ENCODE data around the gene FBLN1. TPM values are rescaled to one million over a fixed set of nuclear protein-coding genes. Genes with fewer than 3 reads are reported as not detected.
"Not testable (repeated sequence)": the region's sequence is repeated elsewhere in the genome, so short reads cannot be mapped to it uniquely, and the experiment has no call there.

FBLN1 gene
- total RNA-seq, 2 experiments from 2014 or later, result not detected

DNA sequence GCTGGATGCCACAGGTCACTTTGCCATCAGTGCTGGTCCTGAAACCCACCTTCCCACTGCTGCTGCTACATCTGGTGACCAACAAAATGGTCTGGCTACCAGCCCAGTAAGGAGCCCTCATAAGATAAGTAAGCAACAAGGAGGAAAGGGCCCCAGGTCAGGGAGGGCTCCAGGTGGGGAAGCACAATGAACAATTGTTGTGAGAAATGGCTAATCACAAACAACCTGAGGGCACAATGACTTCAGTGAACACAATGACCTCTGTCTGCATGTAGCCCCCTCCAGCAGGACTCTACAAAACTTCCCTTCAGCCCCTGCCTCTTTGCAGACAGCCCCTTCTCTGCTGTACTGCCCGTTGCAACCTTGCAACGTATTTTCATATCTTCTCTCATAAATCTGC, 19.4 kb upstream of the FBLN1 start:
- Mint-ChIP-seq H3K36me3 (ENCODE audit: low read depth) (no peaks in the 10 kb centered on the region), H3K4me1 (no peaks in the 10 kb centered on the region), H3K27ac (no peak overlapping the region), H3K4me3 (no peak overlapping the region), H3K9me3 (no peaks in the 10 kb centered on the region), H3K27me3 (peaks cover 25% of the 10 kb centered on the region)
- CTCF ChIA-PET, result no interaction called here
- POLR2A ChIA-PET, result no interaction called here
- DNase-seq, result no peak

DNA sequence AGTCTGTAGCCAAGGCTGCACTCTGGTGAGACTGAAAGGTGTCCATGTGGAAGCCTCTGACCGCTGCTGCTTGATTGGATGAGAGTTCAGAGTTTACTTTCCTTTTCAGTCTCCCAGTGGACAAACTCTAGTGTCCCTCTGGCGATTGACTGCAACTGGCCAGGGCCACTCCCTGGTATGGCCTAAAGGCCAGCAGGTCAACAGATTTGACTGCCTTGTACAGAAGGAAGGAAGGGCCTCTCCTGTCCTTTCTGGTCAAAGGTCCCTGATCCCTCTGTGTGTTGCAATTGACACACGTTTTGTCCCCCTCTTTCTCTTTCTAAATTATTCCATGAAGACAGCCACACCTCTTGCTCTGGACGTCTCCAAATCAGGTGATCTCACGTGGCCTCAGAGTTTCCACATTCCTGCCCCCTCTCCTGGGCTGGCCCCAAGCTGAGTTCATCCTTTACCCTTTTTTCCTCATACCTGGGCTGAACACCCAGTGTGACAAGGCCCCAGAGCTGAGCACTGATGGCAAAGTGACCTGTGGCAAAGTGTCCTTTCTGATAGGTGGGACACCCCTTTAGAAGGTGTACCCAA, 18.7 kb upstream of the FBLN1 start:
- peaks cover 29% of the 10 kb centered on the region for H3K27me3 Mint-ChIP-seq
- no peak overlapping the region for H3K4me3 Mint-ChIP-seq
- DNase-seq, result no peak
- no peak overlapping the region for H3K27ac Mint-ChIP-seq
- no peaks in the 10 kb centered on the region for H3K4me1 Mint-ChIP-seq
- ChIA-PET CTCF (no interaction called here), POLR2A (no interaction called here)
- no peaks in the 10 kb centered on the region for H3K9me3 Mint-ChIP-seq
- no peaks in the 10 kb centered on the region for H3K36me3 Mint-ChIP-seq (ENCODE audit: low read depth)

DNA sequence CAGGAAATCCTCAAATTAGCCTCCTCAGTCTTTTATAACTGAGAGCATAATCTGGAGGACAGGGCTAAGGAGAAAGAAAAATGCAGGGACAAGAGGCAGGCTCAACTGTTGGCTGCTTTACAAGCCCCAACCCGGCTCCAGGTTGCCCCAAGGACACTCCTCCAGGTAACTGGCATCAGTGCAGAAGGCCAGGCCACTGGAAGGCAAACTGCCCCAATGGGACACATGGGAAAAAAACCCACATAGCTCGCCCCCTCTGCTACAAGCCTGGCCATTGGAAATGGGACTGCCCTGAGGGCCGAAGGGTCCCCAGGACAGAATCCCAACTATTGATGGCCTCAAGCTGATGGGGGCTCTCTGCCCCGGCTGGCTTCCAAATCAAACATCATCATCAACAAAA, 17.9 kb upstream of the FBLN1 start:
- Mint-ChIP-seq H3K27me3 (peaks cover 32% of the 10 kb centered on the region), H3K4me1 (no peaks in the 10 kb centered on the region), H3K4me3 (no peak overlapping the region), H3K27ac (no peak overlapping the region), H3K9me3 (no peaks in the 10 kb centered on the region), H3K36me3 (ENCODE audit: low read depth) (no peaks in the 10 kb centered on the region)
- ChIA-PET POLR2A (no interaction called here), CTCF (no interaction called here)
- DNase-seq, result no peak

DNA sequence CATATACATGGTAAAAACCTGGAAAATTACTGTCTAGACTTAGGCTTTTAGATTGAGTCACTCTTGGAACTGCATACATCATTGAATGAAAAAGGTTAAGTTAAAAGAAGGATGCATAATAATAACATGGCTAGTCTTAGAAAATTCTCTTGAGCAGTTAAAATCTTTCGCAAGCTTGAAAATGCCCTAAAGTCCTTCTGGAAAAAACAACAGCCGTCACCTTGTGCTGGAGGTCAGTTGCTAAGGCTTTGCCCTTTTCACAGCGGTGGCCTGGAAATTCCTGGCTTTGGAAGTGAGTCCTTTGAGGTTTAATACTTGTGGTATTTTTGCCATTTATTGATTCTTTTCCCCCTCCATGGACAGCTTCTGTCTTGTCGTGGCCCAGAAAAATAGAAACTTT, 17.4 kb upstream of the FBLN1 start:
- H3K4me3 Mint-ChIP-seq, result no peak overlapping the region
- H3K36me3 Mint-ChIP-seq (ENCODE audit: low read depth), result no peaks in the 10 kb centered on the region
- DNase-seq, result no peak
- peaks cover 33% of the 10 kb centered on the region for H3K27me3 Mint-ChIP-seq
- H3K9me3 Mint-ChIP-seq, result no peaks in the 10 kb centered on the region
- H3K27ac Mint-ChIP-seq, result no peak overlapping the region
- CTCF ChIA-PET, result no interaction called here
- POLR2A ChIA-PET, result no interaction called here
- no peaks in the 10 kb centered on the region for H3K4me1 Mint-ChIP-seq

DNA sequence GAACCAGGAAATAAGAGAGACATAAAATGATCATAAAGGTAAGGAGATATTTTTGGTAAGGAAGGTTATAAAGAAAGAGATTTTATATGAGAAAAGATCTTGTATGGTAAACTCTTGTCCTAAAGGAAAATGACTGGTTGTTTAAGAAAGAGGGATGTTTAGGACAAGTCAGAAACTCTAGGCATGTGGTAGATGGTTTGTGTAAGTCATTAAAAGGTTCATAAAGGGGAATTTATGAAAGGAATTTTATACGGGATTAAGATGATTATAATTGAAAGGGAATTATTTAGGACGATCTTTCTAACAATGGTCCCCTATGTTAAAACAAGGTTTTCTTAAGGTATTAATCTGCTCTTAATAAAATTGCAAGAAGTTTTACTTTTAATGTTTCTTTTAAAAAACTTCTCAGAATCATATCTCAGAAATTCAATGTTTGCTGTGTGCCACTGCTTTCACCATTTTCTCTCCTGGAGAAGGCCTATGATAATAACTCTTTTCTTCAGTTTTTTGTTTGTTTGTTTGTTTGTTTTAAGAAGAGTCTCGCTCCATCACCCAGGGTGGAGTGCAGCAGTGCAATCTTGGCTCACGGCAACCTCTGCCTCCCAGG, 13.8 kb upstream of the FBLN1 start:
- Mint-ChIP-seq H3K27ac (no peak overlapping the region), H3K36me3 (ENCODE audit: low read depth) (no peaks in the 10 kb centered on the region), H3K9me3 (no peaks in the 10 kb centered on the region), H3K27me3 (peaks cover 28% of the 10 kb centered on the region), H3K4me3 (no peak overlapping the region), H3K4me1 (peaks cover 2% of the 10 kb centered on the region)
- ChIA-PET CTCF (no interaction called here), POLR2A (no interaction called here)
- DNase-seq, result no peak

DNA sequence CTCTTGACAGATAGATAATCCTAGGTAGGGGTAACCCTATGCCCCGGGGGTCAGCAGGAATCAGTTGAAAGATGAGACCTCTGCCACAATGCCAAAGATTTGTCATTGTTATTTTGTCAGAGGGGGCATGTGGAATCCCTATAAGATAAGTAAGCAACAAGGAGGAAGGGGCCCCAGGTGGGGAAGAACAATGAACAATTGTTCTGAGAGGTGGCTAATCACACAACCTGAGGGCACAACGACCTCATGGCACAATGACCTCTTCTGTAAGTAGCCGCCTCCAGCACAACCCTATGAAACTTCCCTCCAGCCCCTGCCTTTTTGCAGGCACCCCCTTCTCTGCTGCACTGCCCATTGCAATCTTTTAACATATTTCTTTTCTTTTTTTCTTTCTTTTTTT, 11.8 kb upstream of the FBLN1 start:
- ChIA-PET POLR2A (no interaction called here), CTCF (no interaction called here)
- no peak for DNase-seq
- Mint-ChIP-seq H3K27ac (no peak overlapping the region), H3K9me3 (no peaks in the 10 kb centered on the region), H3K27me3 (peaks cover 24% of the 10 kb centered on the region), H3K4me3 (no peak overlapping the region), H3K36me3 (ENCODE audit: low read depth) (no peaks in the 10 kb centered on the region), H3K4me1 (peaks cover 3% of the 10 kb centered on the region)

DNA sequence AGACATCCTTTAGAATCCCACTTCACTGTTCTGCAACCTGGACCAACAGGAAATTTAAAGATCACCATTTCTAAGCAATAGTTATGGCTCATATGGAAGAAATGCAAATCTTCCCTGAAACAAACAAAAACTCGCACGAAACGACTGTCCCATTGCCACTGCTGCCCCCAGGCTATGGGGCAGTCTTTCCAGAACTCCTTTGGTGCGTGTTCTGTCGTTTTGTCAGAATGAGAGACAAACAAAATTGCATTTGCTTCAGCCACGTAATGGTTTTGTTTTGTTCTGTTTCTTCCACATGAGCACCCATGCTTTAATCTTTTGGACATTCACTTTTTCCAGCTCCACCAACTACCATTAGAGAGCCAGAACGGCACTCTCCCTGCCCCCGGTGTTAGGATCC, 10.8 kb upstream of the FBLN1 start:
- DNase-seq, result no peak
- Mint-ChIP-seq H3K9me3 (no peaks in the 10 kb centered on the region), H3K4me1 (peaks cover 3% of the 10 kb centered on the region), H3K36me3 (ENCODE audit: low read depth) (no peaks in the 10 kb centered on the region), H3K27ac (no peak overlapping the region), H3K27me3 (peaks cover 20% of the 10 kb centered on the region), H3K4me3 (no peak overlapping the region)
- POLR2A ChIA-PET, result no interaction called here
- CTCF ChIA-PET, result no interaction called here

DNA sequence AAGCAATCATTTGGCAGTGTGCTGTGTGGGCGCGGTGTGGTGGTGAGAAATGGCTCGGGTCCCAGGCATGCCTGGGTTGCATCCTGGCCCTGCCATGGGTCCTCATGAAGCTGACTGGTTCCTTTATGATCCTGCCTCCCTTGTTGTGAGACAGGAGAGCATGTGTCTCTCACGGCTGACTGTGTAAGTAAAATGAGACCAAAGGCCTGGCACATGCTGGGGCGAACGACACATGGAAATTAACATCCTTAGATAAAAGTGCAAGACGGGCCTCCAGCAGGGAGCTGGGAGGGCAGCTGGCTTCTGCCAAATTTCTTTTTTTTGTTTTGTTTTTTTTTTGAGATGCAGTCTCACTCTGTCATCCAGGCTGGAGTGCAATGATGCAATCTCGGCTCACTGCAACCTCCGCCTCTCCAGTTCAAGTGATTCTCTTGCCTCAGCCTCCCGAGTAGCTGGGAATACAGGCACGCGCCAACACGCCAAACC, 9.4 kb upstream of the FBLN1 start:
- DNase-seq, result no peak
- Mint-ChIP-seq H3K4me3 (no peak overlapping the region), H3K27ac (no peak overlapping the region), H3K9me3 (no peaks in the 10 kb centered on the region), H3K36me3 (ENCODE audit: low read depth) (no peaks in the 10 kb centered on the region), H3K27me3 (peaks cover 12% of the 10 kb centered on the region), H3K4me1 (peaks cover 8% of the 10 kb centered on the region)
- CTCF ChIA-PET, result no interaction called here
- POLR2A ChIA-PET, result no interaction called here

DNA sequence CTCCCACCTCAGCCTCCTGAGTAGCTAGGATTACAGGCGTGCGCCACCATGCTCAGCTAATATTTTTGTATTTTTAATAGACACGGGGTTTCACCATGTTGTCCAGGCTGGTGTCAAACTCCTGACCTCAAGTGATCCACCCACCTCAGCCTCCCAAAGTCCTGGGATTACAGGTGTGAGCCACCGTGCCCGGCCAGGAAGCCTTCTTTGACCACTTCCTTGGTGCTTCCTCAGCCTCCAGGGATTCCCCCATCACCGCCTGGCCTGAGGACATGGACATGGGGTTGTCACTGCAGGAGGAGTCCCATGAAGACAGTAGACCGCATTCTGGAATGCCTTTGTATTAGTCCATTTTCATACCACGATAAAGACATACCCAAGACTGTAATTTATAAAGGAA, 8.4 kb upstream of the FBLN1 start:
- H3K4me3 Mint-ChIP-seq; H3K27me3 Mint-ChIP-seq; H3K4me1 Mint-ChIP-seq; H3K27ac Mint-ChIP-seq; CTCF ChIA-PET; DNase-seq; H3K9me3 Mint-ChIP-seq; POLR2A ChIA-PET; H3K36me3 Mint-ChIP-seq (ENCODE audit: low read depth): not testable (repeated sequence)

DNA sequence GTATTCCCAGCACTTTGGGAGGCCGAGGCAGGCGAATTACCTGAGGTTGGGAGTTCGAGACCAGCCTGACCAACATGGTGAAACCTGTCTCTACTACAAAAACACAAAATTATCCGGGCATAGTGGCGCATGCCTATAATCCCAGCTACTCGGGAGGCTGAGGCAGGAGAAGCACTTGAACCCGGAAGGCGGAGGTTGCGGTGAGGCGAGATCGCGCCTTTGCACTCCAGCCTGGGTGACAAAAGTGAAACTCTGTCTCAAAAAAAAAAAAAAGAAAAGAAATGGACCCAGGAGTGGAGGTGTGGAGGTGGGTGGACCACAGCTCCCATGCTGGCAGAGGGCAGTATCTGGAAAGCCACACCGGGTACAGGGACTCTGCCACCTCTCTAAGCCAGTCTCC, 7.1 kb upstream of the FBLN1 start:
- H3K27ac Mint-ChIP-seq; DNase-seq; H3K9me3 Mint-ChIP-seq; H3K4me1 Mint-ChIP-seq; POLR2A ChIA-PET; H3K27me3 Mint-ChIP-seq; H3K4me3 Mint-ChIP-seq; H3K36me3 Mint-ChIP-seq (ENCODE audit: low read depth): not testable (repeated sequence)
- CTCF ChIA-PET, result interaction anchor here (0.6 kb wide), 1 partner anchor 107 kb away, joined by 5 read pairs; no protein-coding TSS in a partner anchor

DNA sequence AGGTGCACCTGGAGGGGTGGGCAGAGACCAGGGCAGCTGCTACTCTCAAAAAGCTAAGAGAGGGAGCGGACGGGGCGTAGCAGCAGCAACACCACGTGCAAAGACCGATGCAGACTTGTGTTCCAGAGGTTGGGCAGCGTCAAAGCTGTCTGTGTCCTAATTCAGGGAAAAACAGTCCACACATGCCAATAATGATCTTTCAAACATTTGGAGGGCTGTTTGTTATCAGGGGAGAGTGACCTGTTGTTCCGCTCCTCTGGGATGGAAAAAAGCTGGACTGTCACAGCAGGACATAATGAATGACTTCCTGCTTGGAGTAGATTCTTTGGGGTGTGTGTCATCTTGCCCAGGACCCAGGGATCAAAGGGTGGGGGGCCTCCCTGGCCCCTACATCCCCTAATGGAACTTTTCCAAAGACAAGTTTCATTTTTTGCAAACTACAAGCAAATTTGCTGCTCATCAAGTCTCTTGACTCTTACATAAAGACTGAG, 6.2 kb upstream of the FBLN1 start:
- Mint-ChIP-seq H3K27me3 (peaks cover 10% of the 10 kb centered on the region), H3K36me3 (ENCODE audit: low read depth) (no peaks in the 10 kb centered on the region), H3K4me1 (peaks cover 8% of the 10 kb centered on the region), H3K4me3 (no peak overlapping the region), H3K27ac (no peak overlapping the region), H3K9me3 (no peaks in the 10 kb centered on the region)
- DNase-seq, result no peak
- ChIA-PET CTCF (no interaction called here), POLR2A (no interaction called here)

DNA sequence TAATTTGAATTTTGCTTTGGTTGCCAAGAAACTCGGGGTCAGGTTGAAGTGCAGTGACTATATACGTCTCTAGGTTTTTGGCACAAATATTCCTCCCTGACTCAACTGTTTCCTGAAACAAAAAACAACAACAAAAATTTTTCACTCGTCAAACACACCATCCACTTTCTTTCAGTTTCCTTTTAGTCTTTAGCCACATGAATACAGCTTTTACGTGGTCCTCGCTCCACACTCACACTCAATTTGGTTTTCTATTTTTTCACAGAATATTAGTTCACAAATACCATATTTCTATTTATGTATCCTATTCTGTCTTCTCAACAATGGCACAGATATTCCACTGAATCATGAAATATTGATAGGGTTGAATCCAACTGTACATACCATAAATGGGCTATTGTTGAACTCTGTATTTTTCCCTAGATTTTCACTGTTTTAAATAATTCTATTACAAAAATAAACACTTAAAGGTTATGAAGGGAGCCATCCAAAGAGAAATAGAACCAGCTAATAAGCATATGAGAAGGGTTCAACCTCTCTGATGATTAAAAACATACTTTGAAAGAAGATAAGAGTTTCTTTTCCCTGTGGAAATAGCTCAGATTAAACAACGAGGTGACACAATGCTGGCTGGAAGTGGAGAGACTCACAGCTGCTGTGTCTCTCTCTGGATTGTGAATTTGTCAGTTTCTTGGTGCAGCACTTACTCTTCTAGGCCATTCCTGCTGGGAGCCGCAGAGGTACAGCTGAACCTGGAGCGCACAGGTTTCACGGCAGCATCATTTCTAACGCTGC, 5.1 kb upstream of the FBLN1 start:
- CTCF ChIA-PET, result no interaction called here
- POLR2A ChIA-PET, result no interaction called here
- no peak for DNase-seq
- H3K36me3 Mint-ChIP-seq (ENCODE audit: low read depth), result no peaks in the 10 kb centered on the region
- peaks cover 8% of the 10 kb centered on the region for H3K4me1 Mint-ChIP-seq
- H3K9me3 Mint-ChIP-seq, result no peaks in the 10 kb centered on the region
- H3K27ac Mint-ChIP-seq, result no peak overlapping the region
- no peak overlapping the region for H3K4me3 Mint-ChIP-seq
- H3K27me3 Mint-ChIP-seq, result peaks cover 15% of the 10 kb centered on the region

DNA sequence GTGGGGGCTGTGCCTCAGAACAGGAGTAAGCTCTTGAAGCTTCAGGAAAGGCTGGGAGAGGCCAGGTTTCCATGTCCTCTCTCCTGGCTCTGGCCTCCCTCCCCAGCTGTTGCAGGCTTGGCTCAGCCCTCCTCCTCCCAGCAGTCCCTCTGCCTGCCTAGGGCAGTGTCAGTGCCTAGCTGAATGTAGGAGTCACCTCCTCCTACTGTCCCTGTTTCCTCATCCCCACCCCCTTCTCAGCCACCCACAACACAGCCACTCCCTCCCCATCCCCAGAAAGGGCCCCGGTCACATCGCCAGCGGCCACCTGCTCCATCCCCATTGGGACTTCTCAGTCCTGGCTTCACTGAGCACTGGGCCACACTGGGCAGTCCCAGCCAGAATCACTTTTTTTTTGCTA, 2.9 kb upstream of the FBLN1 start:
- CTCF ChIA-PET, result no interaction called here

More for the DNA sequence above, 2.9 kb upstream of the FBLN1 start:
- Mint-ChIP-seq H3K27ac (no peak overlapping the region), H3K4me3 (no peak overlapping the region), H3K4me1 (peaks cover 4% of the 10 kb centered on the region), H3K9me3 (no peaks in the 10 kb centered on the region), H3K36me3 (ENCODE audit: low read depth) (no peaks in the 10 kb centered on the region), H3K27me3 (peaks cover 28% of the 10 kb centered on the region)
- DNase-seq, result no peak
- POLR2A ChIA-PET, result no interaction called here
